ENCODE data around the gene TK1.

- no peak for TF ChIP-seq CTCF (IDR thresholded peaks at IDR 0.05)
- no peak for TF ChIP-seq EZH2 (IDR thresholded peaks at IDR 0.05; ENCODE audit: borderline replicate concordance, insufficient read depth, low read depth, low read length, poor library complexity, severe bottlenecking)
These were observed 21.9 kb downstream of the TK1 start for GRCh38 chr17:78164748-78165607.
